GM12878 (cell line): ENCODE data around the gene IQCF5.
"Not testable (repeated sequence)": the region's sequence is repeated elsewhere in the genome, so short reads cannot be mapped to it uniquely, and the experiment has no call there.

Experiments
- CREB1 ChIP-seq: IDR thresholded peaks from 2 replicates; pipeline ENCODE4 v1.6.1; 2012; ENCODE audit warnings: low read depth, mild to moderate bottlenecking, inconsistent platforms
- EP300 ChIP-seq, 2 experiments: fragments of 150-350 bp in 1 of 2; IDR thresholded peaks; 2 replicates each; pipeline ENCODE4 v1.6.1; 2011 to 2012; ENCODE audit warnings: low read depth in 2 of 2, low read length in 2 of 2, borderline replicate concordance in 1 of 2, improper control_type of control experiment in 1 of 2, inconsistent platforms in 1 of 2; ENCODE audit not compliant: control insufficient read depth in 1 of 2
- HCFC1 ChIP-seq: fragments of 150-350 bp; IDR thresholded peaks from 2 replicates; pipeline ENCODE4 v1.6.1; 2014; ENCODE audit warnings: low read length
- HDAC6 ChIP-seq: fragments of 200-600 bp; sonication (generic); IDR thresholded peaks from one replicate; pipeline ENCODE4 v1.8.0; 2017; ENCODE audit warnings: antibody characterized with exemption; ENCODE audit not compliant: unreplicated experiment
- HDGF ChIP-seq: fragments of 450-650 bp; IDR thresholded peaks from 2 replicates; pipeline ENCODE4 v1.6.1; 2016; ENCODE audit warnings: antibody characterized with exemption
- IKZF2 ChIP-seq, 2 experiments: fragments of 450-650 bp; IDR thresholded peaks; 2 replicates each; pipeline ENCODE4 v1.6.1; 2017; ENCODE audit warnings: mild to moderate bottlenecking in 2 of 2, moderate library complexity in 2 of 2
- RAD21 ChIP-seq: IDR thresholded peaks from 2 replicates; pipeline ENCODE4 v1.6.1; 2011; ENCODE audit warnings: mild to moderate bottlenecking, low read depth, low read length, moderate library complexity; ENCODE audit not compliant: insufficient read depth
- SIN3A ChIP-seq: IDR thresholded peaks from 2 replicates; pipeline ENCODE4 v1.6.1; 2012; ENCODE audit warnings: low read depth, low read length, improper control_type of control experiment
- SP1 ChIP-seq: IDR thresholded peaks from one replicate; pipeline ENCODE4 v1.6.1; 2011; ENCODE audit warnings: low read depth, low read length
- SUZ12 ChIP-seq: fragments of 200-600 bp; sonication (generic); IDR thresholded peaks from one replicate; pipeline ENCODE4 v1.6.1; 2018; ENCODE audit warnings: antibody characterized with exemption, mild to moderate bottlenecking; ENCODE audit not compliant: unreplicated experiment
- ZBTB33 ChIP-seq: fragments of 450-650 bp; IDR thresholded peaks from 2 replicates; pipeline ENCODE4 v1.6.1; 2017; ENCODE audit warnings: mild to moderate bottlenecking
- TF ChIP-seq, protein P1 (sequence below): IDR thresholded peaks from 2 replicates; pipeline ENCODE4 v1.6.1; 2011; ENCODE audit warnings: low read depth, low read length, improper control_type of control experiment, borderline replicate concordance
- TF ChIP-seq, protein P2 (sequence below), 3 experiments: IDR thresholded peaks in 2 of 3; conservative IDR thresholded peaks in 1 of 3; 2 replicates each; pipeline ENCODE4 v1.5.1; 2011; ENCODE audit warnings: low read depth in 3 of 3, low read length in 3 of 3, mild to moderate bottlenecking in 3 of 3, control low read depth in 2 of 3, moderate library complexity in 2 of 3, inconsistent platforms in 1 of 3, mixed read lengths in 1 of 3; ENCODE audit not compliant: control insufficient read depth in 2 of 3, insufficient read depth in 1 of 3; ENCODE audit errors: extremely low read depth in 1 of 3
- TF ChIP-seq, protein P3 (sequence below): IDR thresholded peaks from 2 replicates; pipeline ENCODE4 v1.6.1; 2012; ENCODE audit warnings: mild to moderate bottlenecking, low read depth, low read length

DNA sequence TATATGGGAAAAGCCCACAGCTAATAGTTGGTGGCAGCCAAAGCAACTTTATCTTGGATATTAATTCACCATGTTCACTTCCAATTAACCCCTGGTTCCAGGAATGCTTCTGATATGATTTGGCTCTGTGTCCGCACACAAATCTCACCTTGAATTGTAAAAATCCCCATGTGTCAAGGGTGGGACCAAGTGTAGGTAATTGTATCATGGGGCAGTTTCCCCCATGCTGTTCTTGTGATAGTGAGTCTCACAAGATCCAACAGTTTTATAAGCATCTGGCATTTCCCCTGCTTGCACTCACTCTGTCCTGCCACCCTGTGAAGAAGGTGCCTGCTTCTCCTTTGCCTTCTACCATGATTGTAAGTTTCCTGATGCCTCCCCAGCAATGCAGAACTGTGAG lies 6.5 kb downstream of the IQCF5 start:
- not testable (repeated sequence) for TF ChIP-seq SP1; IKZF2 (IDR thresholded peaks at IDR 0.05); ZBTB33; SUZ12; RAD21; EP300 (IDR thresholded peaks at IDR 0.05; ENCODE audit: borderline replicate concordance in 1 of 2, control insufficient read depth in 1 of 2, low read depth in 2 of 2, low read length in 2 of 2); CREB1; SIN3A; HDGF; HCFC1; HDAC6
- TF ChIP-seq, protein P1, sequence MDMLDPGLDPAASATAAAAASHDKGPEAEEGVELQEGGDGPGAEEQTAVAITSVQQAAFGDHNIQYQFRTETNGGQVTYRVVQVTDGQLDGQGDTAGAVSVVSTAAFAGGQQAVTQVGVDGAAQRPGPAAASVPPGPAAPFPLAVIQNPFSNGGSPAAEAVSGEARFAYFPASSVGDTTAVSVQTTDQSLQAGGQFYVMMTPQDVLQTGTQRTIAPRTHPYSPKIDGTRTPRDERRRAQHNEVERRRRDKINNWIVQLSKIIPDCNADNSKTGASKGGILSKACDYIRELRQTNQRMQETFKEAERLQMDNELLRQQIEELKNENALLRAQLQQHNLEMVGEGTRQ: not testable (repeated sequence)
- TF ChIP-seq, protein P2, sequence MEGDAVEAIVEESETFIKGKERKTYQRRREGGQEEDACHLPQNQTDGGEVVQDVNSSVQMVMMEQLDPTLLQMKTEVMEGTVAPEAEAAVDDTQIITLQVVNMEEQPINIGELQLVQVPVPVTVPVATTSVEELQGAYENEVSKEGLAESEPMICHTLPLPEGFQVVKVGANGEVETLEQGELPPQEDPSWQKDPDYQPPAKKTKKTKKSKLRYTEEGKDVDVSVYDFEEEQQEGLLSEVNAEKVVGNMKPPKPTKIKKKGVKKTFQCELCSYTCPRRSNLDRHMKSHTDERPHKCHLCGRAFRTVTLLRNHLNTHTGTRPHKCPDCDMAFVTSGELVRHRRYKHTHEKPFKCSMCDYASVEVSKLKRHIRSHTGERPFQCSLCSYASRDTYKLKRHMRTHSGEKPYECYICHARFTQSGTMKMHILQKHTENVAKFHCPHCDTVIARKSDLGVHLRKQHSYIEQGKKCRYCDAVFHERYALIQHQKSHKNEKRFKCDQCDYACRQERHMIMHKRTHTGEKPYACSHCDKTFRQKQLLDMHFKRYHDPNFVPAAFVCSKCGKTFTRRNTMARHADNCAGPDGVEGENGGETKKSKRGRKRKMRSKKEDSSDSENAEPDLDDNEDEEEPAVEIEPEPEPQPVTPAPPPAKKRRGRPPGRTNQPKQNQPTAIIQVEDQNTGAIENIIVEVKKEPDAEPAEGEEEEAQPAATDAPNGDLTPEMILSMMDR (IDR thresholded peaks at IDR 0.05 in 2 of 3, conservative IDR thresholded peaks at IDR 0.05 in 1 of 3; ENCODE audit: control insufficient read depth in 2 of 3, extremely low read depth in 1 of 3, insufficient read depth in 1 of 3, low read depth in 3 of 3, low read length in 3 of 3): not testable (repeated sequence)
- TF ChIP-seq, protein P3, sequence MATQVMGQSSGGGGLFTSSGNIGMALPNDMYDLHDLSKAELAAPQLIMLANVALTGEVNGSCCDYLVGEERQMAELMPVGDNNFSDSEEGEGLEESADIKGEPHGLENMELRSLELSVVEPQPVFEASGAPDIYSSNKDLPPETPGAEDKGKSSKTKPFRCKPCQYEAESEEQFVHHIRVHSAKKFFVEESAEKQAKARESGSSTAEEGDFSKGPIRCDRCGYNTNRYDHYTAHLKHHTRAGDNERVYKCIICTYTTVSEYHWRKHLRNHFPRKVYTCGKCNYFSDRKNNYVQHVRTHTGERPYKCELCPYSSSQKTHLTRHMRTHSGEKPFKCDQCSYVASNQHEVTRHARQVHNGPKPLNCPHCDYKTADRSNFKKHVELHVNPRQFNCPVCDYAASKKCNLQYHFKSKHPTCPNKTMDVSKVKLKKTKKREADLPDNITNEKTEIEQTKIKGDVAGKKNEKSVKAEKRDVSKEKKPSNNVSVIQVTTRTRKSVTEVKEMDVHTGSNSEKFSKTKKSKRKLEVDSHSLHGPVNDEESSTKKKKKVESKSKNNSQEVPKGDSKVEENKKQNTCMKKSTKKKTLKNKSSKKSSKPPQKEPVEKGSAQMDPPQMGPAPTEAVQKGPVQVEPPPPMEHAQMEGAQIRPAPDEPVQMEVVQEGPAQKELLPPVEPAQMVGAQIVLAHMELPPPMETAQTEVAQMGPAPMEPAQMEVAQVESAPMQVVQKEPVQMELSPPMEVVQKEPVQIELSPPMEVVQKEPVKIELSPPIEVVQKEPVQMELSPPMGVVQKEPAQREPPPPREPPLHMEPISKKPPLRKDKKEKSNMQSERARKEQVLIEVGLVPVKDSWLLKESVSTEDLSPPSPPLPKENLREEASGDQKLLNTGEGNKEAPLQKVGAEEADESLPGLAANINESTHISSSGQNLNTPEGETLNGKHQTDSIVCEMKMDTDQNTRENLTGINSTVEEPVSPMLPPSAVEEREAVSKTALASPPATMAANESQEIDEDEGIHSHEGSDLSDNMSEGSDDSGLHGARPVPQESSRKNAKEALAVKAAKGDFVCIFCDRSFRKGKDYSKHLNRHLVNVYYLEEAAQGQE: not testable (repeated sequence)
